COLO668 (cell line): ENCODE measurements around the gene GPR141.

ENCODE experiments used
- DNase-seq: peaks from one replicate; lab custom pipeline; 2025; ENCODE audit not compliant: unreplicated experiment; lab: John Stamatoyannopoulos, UW

Gene GPR141

GRCh38 chr7:37729181-37729580 lies 45.6 kb downstream of the GPR141 start:
- DNase-seq = no peak

DNA sequence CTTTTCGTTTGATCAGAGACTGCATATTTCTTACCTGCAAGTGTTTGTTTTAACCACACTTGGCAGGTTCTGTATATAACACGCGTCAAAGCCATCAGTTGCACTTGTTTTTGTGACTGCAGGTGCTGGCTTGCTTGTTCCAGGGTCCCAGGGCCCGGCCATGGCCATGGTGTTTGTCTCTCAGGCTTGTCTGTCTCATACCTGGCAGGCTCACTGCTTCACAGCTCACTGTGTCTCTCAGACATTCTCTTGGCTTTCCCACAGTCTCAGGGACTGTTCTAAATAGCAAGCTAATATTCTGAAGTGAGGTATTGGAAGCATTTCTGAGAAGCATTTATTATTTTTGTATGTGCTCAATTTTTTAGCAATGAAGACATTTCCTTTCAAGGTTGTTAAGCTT lies 46.9 kb downstream of the GPR141 start:
- DNase-seq = no peak

- DNase-seq = no peak
Observed at GRCh38 chr7:37732253-37732652, 48.7 kb downstream of the GPR141 start.

DNA sequence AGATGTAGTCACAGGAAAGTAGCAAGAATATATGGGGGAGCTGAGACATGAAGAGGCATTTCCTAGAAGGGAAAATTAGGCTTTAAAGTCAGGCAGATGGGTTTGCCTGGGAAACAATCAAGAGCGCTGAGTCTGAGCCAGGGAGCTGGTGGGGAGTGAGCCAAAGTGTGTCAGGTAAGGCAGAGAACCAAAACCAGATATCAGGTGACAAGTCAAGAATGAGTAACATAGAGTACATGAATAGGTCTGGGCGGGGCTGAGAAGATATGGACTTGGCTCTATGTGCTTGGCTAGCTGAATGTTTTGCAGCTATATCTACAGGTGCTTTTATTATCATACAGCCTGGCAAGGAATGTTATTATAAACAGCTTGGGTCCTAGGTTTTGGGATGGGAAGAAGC lies 49.3 kb downstream of the GPR141 start:
- no peak for DNase-seq

DNA sequence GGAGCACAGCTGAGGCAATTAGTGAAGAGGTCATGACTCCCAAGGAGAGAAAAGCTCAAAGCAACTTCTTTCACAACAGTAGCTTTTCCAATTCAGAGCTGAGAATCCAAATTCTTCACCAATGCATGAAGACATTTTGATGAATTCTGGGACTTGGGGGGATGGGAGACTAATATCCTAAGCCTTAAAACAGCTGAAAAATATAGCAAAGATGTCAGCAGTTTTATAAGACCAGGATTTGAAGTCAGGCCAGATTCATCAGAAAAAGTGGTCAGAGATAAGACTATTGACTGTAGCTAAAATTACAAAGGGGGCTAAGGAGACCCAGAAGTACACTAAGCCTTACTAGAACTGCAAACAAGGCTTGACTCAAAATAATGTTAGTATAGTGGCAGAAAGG lies 51.6 kb downstream of the GPR141 start:
- no peak for DNase-seq

DNA sequence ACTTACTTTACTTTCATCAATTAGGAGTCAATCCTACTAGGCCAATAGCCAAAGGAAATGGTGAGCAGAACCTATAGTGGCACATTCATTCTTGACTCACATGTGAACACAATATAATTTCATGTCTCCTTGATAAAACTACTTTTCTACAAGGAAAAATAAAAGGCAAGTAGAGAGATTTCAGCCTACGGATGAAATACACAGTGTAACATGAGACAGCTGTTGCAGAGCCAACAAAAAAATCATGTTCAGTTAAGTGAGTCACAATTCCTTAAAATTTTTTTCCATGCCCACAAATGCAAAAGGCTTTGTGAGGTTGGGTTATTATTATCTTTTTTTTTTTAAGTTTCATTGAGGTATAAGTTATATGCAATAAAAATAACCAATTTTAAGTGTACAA lies 54.8 kb downstream of the GPR141 start:
- no peak for DNase-seq

GRCh38 chr7:37740398-37740797 lies 56.8 kb downstream of the GPR141 start:
- no peak for DNase-seq

DNA sequence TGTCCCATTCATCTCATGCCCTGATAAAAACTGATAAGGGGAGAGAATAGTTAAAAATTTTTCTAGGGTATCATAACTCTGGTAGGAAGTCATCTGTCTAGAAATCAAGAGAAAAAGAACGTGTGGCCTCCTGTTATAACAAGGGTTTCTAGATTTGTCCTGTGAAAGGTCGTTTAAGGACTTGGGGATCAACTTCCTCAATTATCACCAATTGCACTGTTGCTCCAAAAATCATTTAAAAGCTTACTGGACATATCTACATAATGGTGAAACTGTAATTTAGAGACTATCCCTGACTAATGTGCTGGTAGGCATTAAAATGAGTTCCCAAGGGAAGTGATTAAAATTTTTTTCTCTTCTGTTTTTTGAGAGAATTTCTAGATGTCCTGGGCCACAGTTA lies 58.2 kb downstream of the GPR141 start:
- DNase-seq = no peak

- no peak for DNase-seq
Observed at GRCh38 chr7:37751096-37751495, 67.5 kb downstream of the GPR141 start.

DNA sequence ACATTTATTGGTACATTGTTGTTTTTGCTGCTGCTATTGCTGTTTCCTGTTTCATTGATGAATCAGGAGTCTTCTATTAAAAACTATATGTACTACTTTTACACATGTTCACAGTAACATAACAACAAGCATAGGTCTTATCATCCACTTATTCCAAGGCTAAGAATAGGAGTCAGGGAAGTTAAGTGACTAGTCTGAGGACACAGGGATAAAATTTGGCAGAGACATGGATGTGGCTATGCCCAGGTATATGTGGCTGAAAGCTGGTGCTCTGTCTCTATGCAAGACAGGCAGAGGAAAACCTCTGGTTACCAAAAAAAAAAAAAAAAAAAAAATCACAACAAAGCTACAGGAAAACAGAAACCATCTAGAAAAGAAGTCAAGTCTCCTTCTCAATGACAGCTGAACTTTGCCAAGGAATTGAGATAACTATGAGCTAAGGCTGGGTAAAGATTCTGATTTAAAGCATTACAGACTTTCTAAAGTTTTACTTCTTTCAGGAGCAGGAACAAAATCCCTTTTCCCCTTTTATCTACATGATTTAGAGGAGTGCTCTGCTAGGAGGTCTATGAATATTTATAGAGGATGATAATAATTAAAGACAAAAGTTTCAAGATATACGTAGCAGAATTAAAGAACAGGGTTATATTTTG lies 70.0 kb downstream of the GPR141 start:
- no peak for DNase-seq

- DNase-seq = no peak
Observed at GRCh38 chr7:37756797-37757551, 73.4 kb downstream of the GPR141 start.

DNA sequence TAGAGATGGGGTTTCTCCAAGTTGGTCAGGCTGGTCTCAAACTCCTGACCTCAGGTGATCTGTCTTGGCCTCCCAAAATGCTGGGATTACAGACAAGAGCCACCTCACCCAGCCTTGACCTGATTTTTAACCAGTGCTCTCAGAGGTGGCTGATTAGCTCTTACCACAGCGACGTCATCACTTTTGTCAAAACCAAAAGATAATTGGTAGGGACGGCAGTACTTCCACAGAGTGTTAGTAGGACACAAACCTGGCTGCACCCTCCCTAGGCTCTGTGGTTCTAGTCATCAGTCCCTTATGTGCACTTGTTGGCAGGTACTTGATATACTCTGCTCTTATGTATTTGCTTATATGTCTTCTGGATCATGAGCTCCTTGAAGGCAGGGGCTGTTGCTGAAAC lies 74.0 kb downstream of the GPR141 start:
- DNase-seq = no peak

DNA sequence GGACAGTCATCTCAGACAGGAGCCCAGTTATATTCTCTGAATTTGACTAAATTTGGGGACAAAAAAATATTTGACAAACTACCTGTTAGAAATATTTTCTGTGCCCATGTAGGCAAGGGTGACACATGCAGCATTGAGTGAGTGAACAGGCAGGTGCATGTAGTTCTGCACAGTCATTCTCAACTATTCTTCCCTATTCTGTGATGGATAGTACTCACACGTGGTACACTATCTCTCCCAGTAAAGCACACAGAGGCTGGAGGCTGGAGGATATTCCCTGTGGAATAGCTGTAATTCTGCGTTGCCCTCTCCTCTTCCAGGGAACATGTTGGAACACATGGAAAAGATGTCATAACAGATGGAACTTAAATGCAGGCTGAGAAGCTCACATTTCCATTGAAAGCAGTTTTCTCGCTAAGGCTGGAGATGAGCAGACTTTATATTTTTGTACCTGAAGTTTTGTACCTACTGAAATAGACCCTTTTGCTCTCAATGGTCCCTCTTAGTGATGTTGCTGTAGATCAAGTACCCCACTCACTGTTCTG lies 75.0 kb downstream of the GPR141 start:
- DNase-seq = no peak

DNA sequence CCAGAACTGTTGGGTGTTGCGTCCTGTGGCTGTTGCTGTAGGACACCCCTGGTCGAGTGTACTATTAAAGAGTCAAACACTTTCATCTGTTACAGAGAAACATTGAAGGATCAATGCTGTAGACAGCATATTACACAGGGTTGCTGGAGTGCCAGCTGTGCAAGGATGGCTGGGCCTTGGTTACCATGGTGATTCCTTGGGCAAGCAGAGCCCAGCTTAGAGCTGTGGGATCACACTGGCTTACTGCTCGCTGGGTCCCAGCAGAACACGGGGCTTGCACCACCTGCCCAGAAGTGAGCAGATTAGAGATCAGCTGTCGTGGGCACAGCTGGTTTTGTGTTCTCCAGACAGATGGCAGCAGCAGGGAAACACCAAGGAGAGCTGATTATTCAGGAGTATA lies 76.0 kb downstream of the GPR141 start:
- DNase-seq = no peak

DNA sequence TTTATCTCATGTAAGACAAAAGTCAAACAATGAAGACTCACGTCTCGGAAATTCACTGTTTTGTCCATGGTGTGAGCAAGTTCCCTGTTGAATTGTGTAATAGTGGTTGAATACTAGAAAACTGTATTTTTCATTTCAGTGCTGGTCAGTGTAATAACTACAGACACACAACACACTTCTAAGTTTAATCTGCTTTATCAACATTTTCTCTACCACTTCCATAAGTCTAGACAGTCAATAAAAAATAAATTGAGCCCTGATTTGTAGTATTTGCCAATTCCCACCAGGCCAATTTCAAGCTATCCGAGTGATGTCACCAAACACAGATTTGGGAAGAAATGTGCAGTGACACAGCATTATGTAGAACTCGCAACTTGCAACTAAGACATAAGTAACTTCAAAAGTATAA lies 81.9 kb downstream of the GPR141 start:
- no peak for DNase-seq

GRCh38 chr7:37765872-37766525 lies 82.4 kb downstream of the GPR141 start:
- no peak for DNase-seq

- no peak for DNase-seq
Observed at GRCh38 chr7:37768611-37769010, 85.0 kb downstream of the GPR141 start.

DNA sequence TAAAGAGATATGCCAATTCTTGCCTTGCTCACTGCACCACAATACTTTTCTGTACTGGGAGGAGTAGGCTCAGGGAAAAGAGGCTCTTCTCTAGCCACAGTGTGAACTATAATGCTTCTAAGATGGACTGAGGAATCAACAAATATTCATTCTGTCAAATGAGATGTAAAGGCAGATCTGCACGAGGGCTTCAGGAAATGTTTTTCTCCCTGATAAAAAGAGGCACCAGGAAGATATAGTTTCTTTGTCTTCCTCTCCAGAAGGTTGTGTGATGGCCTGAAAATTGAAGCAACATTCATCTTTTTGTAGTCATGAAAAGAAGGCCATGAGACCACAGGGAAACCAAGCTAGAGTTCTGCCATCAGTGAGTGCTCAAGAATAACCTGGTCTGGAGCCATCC lies 85.7 kb downstream of the GPR141 start:
- DNase-seq = no peak

- DNase-seq = no peak
Observed at GRCh38 chr7:37769726-37770125, 86.2 kb downstream of the GPR141 start.

DNA sequence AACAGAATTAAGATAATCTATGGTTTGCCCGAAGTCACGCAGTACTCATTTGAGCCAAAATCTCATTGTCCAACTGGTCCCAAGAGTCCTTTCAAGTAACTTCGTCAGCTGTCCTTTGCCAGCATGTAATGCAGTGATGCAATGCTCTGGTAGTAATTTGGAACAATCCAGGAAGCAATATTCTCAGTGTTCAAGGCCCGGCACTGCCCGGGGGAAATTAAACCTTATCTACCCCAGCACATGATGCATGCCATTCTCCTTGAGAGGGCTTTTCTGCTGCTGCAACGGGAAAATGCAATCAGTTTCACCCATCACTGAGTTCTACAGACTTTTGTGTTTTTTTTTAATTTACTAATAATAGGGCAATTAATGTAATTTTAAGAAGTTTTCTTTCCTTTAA lies 87.3 kb downstream of the GPR141 start:
- no peak for DNase-seq

DNA sequence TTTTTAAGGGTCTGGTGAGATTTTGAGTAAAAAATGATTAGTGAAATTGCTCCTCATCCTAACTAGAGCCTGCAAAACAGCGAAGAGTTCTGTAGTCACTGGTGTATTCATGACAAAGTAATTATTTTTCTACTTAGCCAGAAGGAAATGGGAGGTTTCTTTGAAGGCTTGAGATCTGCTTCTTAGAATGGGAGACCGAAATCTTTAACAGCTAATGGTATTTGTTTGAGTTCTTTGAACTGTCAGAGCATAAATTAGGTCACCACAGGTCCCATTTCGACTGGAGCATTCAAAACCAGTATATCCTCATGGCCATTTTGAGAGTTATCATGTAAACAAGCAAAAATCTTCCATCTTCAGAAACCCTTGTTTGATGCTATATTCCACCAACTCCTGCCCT lies 87.8 kb downstream of the GPR141 start:
- DNase-seq = no peak

DNA sequence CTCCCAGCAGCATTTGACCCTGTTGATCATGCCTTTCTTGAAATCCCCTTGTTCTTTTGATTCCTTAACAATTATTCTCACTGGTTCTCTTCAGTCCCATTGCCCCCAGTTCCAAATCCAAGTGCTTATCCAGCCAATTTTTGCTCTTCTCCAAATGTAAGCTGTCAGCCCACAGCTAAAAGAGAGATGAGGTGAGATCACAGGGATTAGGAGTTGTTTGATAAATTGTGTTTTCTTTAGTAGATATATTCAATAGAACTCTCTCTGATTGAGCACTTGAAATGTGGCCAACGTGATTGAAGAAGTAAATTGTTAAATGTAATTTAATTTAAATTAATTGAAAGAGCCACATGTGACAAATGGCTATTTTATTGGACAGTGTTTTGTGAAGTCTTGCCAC lies 88.2 kb downstream of the GPR141 start:
- DNase-seq = no peak
